ENCODE measurements around the gene APOD. TPM values are rescaled to one million over a fixed set of nuclear protein-coding genes. Genes with fewer than 3 reads are reported as not detected.

APOD gene
- total RNA-seq, 3 donors from 2014 or later = 651 to 2,224 (median 1,247) TPM

GRCh38 chr3:195557322-195557721 lies 26.4 kb downstream of the APOD start:
- Histone ChIP-seq H3K9me3 (no peaks in the 10 kb centered on the region), H3K36me3 (no peaks in the 10 kb centered on the region), H3K4me3 (no peak overlapping the region), H3K27me3 (no peaks in the 10 kb centered on the region), H3K27ac (no peak overlapping the region), H3K4me1 (no peaks in the 10 kb centered on the region)
- TF ChIP-seq POLR2A (IDR thresholded peaks at IDR 0.05) = no peak
- intact Hi-C loops (cut with DNase I; ENCODE audit: low total_unique reads) = no loop called here
- DNase-seq (ENCODE audit: low spot score in 2 of 2) = no peak

- no peaks in the 10 kb centered on the region for H3K9me3 ChIP-seq
- intact Hi-C loops (cut with DNase I; ENCODE audit: low total_unique reads) = no loop called here
- H3K27me3 ChIP-seq = no peaks in the 10 kb centered on the region
- TF ChIP-seq POLR2A (IDR thresholded peaks at IDR 0.05) (no peak), POLR2AphosphoS5 (IDR thresholded peaks at IDR 0.05) (no peak), CTCF (IDR thresholded peaks at IDR 0.05) (no peak)
- H3K4me1 ChIP-seq = no peaks in the 10 kb centered on the region
- no peak overlapping the region for H3K27ac ChIP-seq
- H3K4me3 ChIP-seq = no peak overlapping the region
- DNase-seq (ENCODE audit: low spot score in 2 of 2) = no peak
- no peaks in the 10 kb centered on the region for H3K36me3 ChIP-seq
Observed at GRCh38 chr3:195556390-195556789, 27.4 kb downstream of the APOD start.

GRCh38 chr3:195555110-195555509 lies 28.6 kb downstream of the APOD start:
- intact Hi-C loops (cut with DNase I; ENCODE audit: low total_unique reads) = no loop called here
- TF ChIP-seq POLR2A (IDR thresholded peaks at IDR 0.05) = no peak
- no peak for TF ChIP-seq POLR2AphosphoS5 (IDR thresholded peaks at IDR 0.05)
- TF ChIP-seq CTCF (IDR thresholded peaks at IDR 0.05) = no peak
- DNase-seq (ENCODE audit: low spot score in 2 of 2) = no peak
- H3K27ac ChIP-seq = no peak overlapping the region
- H3K27me3 ChIP-seq = no peaks in the 10 kb centered on the region
- no peaks in the 10 kb centered on the region for H3K9me3 ChIP-seq
- no peak overlapping the region for H3K4me3 ChIP-seq
- H3K36me3 ChIP-seq = no peaks in the 10 kb centered on the region
- H3K4me1 ChIP-seq = no peaks in the 10 kb centered on the region

- TF ChIP-seq CTCF (IDR thresholded peaks at IDR 0.05) (no peak), POLR2A (IDR thresholded peaks at IDR 0.05) (no peak), POLR2AphosphoS5 (IDR thresholded peaks at IDR 0.05) (no peak)
- H3K27me3 ChIP-seq = no peaks in the 10 kb centered on the region
- H3K36me3 ChIP-seq = no peaks in the 10 kb centered on the region
- H3K27ac ChIP-seq = no peak overlapping the region
- no peak for DNase-seq (ENCODE audit: low spot score in 2 of 2)
- no peaks in the 10 kb centered on the region for H3K9me3 ChIP-seq
- intact Hi-C loops (cut with DNase I; ENCODE audit: low total_unique reads) = no loop called here
- H3K4me1 ChIP-seq = no peaks in the 10 kb centered on the region
- no peak overlapping the region for H3K4me3 ChIP-seq
Observed at GRCh38 chr3:195554458-195554857, 29.3 kb downstream of the APOD start.

- Histone ChIP-seq H3K9me3 (no peaks in the 10 kb centered on the region), H3K36me3 (no peaks in the 10 kb centered on the region), H3K27ac (no peak overlapping the region), H3K4me1 (peaks cover 0 to 6% of the 10 kb centered on the region in 2 donors), H3K27me3 (no peaks in the 10 kb centered on the region), H3K4me3 (no peak overlapping the region)
- DNase-seq (ENCODE audit: low spot score in 2 of 2) = no peak
- intact Hi-C loops (cut with DNase I; ENCODE audit: low total_unique reads) = no loop called here
- TF ChIP-seq POLR2A (IDR thresholded peaks at IDR 0.05) (no peak), CTCF (IDR thresholded peaks at IDR 0.05) (no peak), POLR2AphosphoS5 (IDR thresholded peaks at IDR 0.05) (no peak)
Observed at GRCh38 chr3:195553268-195553667, 30.5 kb downstream of the APOD start.

GRCh38 chr3:195551381-195551978 lies 32.3 kb downstream of the APOD start:
- H3K27ac ChIP-seq = peak overlapping the region in 1 of 2 donors; percentile 38
- no peaks in the 10 kb centered on the region for H3K9me3 ChIP-seq
- no peak overlapping the region for H3K4me3 ChIP-seq
- no peaks in the 10 kb centered on the region for H3K27me3 ChIP-seq
- intact Hi-C loops (cut with DNase I; ENCODE audit: low total_unique reads) = no loop called here
- DNase-seq (ENCODE audit: low spot score in 2 of 2) = no peak
- TF ChIP-seq POLR2A (IDR thresholded peaks at IDR 0.05) = no peak
- TF ChIP-seq CTCF (IDR thresholded peaks at IDR 0.05) = no peak
- no peak for TF ChIP-seq POLR2AphosphoS5 (IDR thresholded peaks at IDR 0.05)
- peaks cover 0 to 10% of the 10 kb centered on the region in 2 donors for H3K4me1 ChIP-seq
- no peaks in the 10 kb centered on the region for H3K36me3 ChIP-seq
